HUES6 (cell line): ENCODE data around the gene NOTCH1.

Experiments
- H3K27ac ChIP-seq: 2 replicates; pipeline ENCODE4 v1.7.0; 2013; ENCODE audit warnings: low read depth, mild to moderate bottlenecking, low read length, inconsistent platforms
- H3K27me3 ChIP-seq: 2 replicates; pipeline ENCODE4 v1.6.1; 2013; ENCODE audit warnings: low read length; ENCODE audit not compliant: control insufficient read depth, insufficient read depth
- H3K36me3 ChIP-seq: 2 replicates; pipeline ENCODE4 v1.6.1; 2013; ENCODE audit warnings: low read length; ENCODE audit not compliant: control insufficient read depth, insufficient read depth
- H3K4me1 ChIP-seq: 2 replicates; pipeline ENCODE4 v1.6.1; 2013; ENCODE audit warnings: low read length; ENCODE audit not compliant: control insufficient read depth, insufficient read depth
- H3K4me3 ChIP-seq: 2 replicates; pipeline ENCODE4 v1.5.1; 2013; ENCODE audit warnings: low read depth, low read length
- H3K9ac ChIP-seq: one replicate; pipeline ENCODE4 v1.6.1; 2013; ENCODE audit warnings: mild to moderate bottlenecking, low read length
- H3K9me3 ChIP-seq: 2 replicates; pipeline ENCODE4 v1.6.1; 2013; ENCODE audit warnings: low read depth, low read length; ENCODE audit not compliant: control insufficient read depth, insufficient read depth

The NOTCH1 gene

DNA sequence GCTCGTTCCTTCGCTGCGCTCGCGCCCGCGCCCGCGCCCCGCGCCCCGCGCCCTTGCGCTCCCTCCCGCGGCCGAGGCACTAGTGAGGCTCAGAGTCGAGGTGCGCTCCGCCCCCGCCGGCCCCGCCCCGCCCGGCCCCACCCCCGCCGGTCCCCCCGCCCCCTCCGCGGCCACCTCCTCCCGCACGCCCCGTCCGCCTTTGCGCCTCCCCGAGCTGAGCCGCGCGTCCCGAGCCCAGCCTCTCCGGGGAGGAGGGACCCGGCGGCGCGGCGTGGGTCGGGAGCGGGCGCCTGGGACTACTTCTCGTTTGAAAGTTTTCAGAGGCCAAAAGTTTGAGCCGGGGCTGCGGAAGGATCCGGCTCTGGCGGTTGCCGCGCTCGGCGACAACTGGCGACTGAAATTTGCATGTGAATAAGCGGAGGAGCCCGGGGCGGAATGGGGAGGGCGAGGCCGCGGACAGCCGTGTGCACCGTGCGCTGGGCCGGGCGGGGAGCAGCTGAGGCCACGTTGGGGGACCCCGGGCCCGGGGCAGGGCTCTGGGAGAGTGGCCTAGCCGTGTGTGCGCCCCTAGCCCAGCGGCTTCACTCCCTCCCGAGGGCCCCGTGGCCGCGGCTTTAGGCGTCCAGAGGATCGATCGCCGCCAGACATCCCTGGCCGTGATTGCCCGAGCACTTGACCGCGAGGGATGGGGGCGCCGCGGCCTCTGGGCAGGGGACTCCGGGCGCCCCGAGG is at the start of gene NOTCH1:
Gene NOTCH1 (minus strand): TSS at position 84 of the 732 bp plus-strand sequence. CDS start 262 bp downstream, outside the sequence.
- Histone ChIP-seq H3K27ac (peak within 1 kb of the TSS; percentile 91), H3K4me1 (peaks cover 48% of the 10 kb centered on the region), H3K4me3 (peak within 1 kb of the TSS; percentile 82), H3K36me3 (peaks cover 22% of the 10 kb centered on the region), H3K9ac (peak within 1 kb of the TSS; percentile 83), H3K9me3 (no peaks in the 10 kb centered on the region), H3K27me3 (no peaks in the 10 kb centered on the region)

DNA sequence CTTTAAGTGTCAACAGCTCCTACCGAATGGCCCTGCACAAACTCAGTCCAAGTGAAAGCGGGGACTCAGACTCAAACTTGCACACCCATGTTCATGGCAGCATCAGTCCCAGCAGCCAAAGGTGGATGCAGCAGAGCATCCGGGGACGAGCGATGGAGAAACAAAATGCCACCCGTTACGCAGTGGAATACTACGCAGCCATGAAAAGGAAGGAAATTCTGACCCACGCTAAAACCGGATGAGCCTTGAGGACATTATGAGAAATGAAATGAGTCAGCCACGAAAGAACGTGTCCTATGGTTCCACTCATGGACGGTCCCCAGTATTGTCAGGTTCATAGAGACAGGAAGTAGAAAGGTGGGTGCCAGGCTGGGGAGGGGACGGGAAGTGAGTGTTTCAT is 48.6 kb upstream of the NOTCH1 start:
- H3K36me3 ChIP-seq = no peaks in the 10 kb centered on the region
- no peaks in the 10 kb centered on the region for H3K27me3 ChIP-seq

DNA sequence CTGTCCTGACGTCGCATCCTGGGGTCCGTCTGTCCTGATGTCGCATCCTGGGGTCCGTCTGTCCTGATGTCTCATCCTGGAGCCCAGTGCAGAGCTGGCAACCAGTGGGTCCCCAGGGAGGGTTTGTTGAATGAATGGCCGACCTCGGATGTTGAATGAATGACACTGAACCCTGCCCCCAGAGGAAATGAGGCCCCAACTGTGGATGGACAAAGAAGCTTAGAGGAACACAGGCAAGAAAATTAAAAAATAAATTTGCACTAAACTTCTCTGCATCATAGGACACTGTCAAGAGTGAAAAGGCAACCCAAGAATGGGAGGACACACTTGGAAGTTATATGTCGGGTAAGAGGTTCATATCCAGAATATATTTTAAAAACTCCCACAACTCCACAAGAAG is 47.7 kb upstream of the NOTCH1 start:
- Histone ChIP-seq H3K27ac (no peak overlapping the region), H3K4me1 (peaks cover 12% of the 10 kb centered on the region), H3K27me3 (no peaks in the 10 kb centered on the region)

More for the DNA sequence above, 48.6 kb upstream of the NOTCH1 start:
- Histone ChIP-seq H3K9me3 (peaks cover 3% of the 10 kb centered on the region; the same call in 1 of the 2 replicates), H3K4me3 (no peak overlapping the region), H3K9ac (no peak overlapping the region), H3K4me1 (peaks cover 8% of the 10 kb centered on the region; the same call in 1 of the 2 replicates), H3K27ac (no peak overlapping the region)

DNA sequence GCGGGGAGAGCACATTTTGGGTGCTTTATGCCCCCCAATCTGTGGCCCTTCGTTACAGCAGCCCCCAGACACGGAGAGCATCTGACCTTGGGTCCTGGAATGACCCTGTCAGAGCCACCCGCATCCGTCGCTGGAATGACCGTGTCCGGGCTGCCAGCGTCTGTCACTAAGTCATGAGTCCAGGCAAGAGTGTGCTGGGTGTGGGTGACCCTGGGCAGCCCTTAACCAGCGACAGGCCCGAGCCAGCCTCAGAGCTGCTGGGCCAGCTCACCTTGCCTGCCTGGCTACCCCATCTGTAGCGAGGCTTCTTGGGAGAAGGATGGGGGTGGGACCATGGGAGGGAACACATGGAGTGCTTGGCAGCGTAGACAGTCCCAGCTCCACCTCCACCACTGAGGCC is 46.8 kb upstream of the NOTCH1 start:
- no peaks in the 10 kb centered on the region for H3K27me3 ChIP-seq
- H3K36me3 ChIP-seq = no peaks in the 10 kb centered on the region
- no peak overlapping the region for H3K4me3 ChIP-seq
- peaks cover 3% of the 10 kb centered on the region; the same call in 1 of the 2 replicates for H3K9me3 ChIP-seq
- no peak overlapping the region for H3K9ac ChIP-seq
- no peak overlapping the region for H3K27ac ChIP-seq
- peaks cover 15% of the 10 kb centered on the region for H3K4me1 ChIP-seq

More for the DNA sequence above, 47.7 kb upstream of the NOTCH1 start:
- Histone ChIP-seq H3K9ac (no peak overlapping the region), H3K36me3 (no peaks in the 10 kb centered on the region), H3K9me3 (peaks cover 3% of the 10 kb centered on the region; the same call in 1 of the 2 replicates), H3K4me3 (no peak overlapping the region)

DNA sequence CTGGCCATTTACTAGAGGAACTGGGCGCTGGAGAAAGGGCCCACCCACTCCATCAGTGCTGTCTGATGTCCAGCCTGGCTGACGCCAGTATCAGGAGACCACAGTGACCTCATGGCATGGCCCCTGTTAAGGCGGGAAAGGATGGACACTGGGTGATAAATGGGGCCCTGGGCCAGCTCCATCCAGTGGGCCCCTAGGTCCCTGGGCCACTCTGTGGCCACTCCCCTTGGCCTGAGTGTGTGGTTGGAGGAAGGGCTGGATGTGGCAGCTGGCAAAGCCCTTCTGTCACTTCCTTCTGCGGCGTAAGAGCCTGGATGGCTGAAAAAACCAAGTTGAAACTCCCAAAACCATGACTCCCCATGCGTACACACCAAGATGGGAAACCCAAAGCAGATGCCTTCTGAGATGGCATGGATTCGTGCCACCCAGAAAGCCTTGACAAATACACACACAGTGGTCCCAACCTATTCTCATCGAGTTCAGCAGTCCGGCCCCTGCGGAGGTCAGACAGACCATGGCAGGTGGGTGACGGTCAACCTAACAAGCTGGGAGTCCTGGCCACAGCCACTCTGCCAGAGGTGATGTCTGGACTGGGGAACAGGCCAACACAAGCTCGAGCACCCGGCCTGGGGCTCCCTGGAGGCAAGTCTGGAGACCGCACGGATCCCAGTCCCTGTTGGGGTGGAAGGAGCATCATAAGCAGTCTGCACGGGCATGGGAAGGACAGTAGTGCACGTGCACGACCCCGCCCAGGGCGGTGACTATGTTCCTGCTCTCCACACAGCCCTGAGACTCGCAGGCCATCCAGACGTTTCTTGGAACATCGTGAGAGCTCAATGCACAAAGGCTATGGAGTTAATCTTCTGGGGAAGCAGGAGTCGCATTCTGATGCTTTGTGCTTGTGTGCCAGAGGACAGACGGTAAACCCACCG is 45.2 kb upstream of the NOTCH1 start:
- H3K4me1 ChIP-seq = peaks cover 27% of the 10 kb centered on the region
- no peak overlapping the region for H3K9ac ChIP-seq
- no peaks in the 10 kb centered on the region for H3K36me3 ChIP-seq
- no peaks in the 10 kb centered on the region for H3K27me3 ChIP-seq
- no peak overlapping the region for H3K27ac ChIP-seq
- peaks cover 3% of the 10 kb centered on the region; the same call in 1 of the 2 replicates for H3K9me3 ChIP-seq
- no peak overlapping the region for H3K4me3 ChIP-seq

DNA sequence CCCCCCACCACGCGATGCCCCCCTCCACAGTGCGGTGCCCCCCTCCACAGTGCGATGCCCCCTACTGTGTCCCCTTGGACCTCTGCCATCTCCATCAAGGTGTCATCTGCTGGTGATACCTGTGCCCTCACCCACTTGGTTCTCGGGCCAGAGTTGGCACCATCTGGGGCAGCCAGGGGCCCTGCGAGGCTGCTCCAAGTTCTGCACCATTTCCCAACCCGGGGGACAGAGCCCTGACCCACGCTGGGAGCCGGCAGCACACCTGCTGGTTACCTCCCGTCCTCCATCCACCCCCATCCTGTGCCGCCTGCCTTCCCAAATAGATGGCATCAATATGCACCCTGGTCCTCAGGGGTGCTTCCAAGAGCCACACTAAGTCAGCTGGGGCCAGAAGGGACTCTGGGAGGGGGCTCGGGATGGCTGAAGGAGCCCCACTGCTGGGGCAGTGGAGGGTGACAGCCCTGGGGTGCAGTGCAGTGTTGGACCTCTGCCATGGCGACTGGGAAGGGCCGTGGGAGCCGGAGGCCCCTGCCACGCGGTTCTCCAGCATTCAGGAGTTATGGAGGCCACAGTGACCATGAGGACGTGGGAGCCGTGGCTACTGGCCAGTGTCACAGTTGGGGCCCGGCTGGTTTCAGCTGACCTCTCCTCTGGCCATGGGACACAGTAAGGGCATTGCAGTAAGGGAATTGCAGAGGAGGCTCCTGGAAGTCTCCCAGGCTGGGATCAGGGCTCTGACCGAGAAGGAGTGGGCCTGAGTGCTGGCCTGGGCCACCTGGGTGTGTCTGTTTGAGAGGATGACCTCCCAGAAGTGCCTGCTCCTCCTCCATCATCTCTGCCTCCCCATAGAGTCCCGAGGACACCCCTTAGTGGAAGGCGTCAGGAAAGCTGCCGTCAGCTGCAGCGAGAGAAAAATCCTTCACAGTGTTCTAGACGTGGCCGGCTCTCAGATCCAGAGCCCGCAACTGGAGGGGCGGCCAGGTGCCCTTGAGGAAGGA is 44.2 kb upstream of the NOTCH1 start:
- Histone ChIP-seq H3K27ac (no peak overlapping the region), H3K9ac (no peak overlapping the region), H3K9me3 (peaks cover 3% of the 10 kb centered on the region; the same call in 1 of the 2 replicates), H3K36me3 (no peaks in the 10 kb centered on the region), H3K4me1 (peaks cover 35% of the 10 kb centered on the region), H3K27me3 (no peaks in the 10 kb centered on the region), H3K4me3 (no peak overlapping the region)

DNA sequence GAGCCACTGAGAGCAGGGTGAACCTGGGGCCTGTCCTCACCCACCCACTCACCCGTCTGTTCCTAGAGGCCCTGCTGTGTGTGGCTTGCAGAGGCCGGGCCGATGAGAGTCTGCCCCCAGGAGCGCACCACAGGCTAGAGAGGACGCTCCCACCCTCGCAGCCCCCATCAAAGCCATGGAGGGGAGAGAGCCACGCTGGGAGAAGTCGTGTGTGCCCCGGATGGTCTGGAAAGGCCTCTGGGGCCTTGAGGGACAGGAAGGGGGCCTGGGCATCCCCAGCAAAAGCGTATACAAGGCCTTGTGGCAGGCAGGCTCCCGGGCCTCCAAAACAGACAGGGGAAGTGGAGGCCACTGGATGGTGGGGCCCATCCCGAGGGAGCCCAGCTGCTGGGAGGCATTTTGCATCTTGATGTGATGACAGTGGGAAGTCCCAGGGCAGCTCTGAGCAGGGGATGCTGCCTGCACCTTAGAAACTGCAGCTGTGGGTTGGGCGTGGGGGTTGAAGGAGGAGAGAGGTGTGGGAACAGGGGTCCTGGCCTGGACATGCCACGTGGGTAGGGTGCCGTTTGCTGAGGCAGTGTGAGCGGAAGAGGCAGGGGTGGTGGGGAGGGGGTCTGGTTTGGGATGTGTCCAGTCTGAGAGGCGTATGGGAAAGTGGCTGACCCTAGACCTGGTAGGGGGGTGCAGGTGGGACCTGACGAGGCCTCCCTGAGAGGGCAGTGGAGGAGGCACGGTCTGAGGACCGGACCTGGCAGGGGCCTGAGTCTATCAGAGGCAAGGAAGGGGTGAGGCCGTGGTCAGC is 43.0 kb upstream of the NOTCH1 start:
- H3K36me3 ChIP-seq = no peaks in the 10 kb centered on the region
- peak overlapping the region; percentile 31 for H3K9ac ChIP-seq
- peaks cover 44% of the 10 kb centered on the region for H3K4me1 ChIP-seq
- H3K4me3 ChIP-seq = peak overlapping the region; percentile 36
- no peaks in the 10 kb centered on the region for H3K9me3 ChIP-seq
- no peaks in the 10 kb centered on the region for H3K27me3 ChIP-seq
- peak overlapping the region; percentile 80 for H3K27ac ChIP-seq

DNA sequence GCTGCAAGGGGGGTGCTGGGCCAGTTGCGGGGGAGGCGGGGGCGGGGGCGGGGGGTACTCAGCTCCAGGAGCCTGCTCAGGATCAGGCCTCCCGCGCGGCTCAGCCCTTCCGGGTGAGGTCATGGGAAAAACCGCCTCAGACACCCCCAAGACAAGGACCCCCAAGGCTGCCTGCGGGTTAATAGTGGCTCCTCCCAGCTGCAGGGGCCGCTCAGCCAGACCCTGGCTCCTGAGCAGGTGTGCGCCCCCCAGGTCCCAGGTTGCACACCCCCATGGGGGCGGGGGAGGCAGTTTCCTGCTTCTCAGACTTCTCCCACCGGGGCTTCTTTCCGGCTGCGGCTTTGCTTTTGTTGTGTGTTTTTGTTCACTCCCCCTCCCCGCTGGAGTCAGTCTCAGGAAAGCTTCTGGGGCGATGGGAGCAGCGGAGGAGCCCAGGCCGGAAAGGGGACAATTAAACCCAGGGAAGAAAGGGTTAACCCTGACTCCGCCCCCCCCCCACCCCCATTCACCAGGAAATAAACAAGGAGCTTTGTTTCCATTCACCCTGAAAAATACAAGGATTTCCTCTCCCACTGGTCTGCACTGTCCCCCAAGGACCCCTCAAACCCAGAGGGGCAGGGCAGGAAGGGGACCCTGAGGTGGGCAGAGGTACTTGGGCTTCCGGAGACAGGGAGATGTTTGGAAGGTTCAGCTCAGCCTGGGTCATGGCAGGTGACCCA is 42.3 kb upstream of the NOTCH1 start:
- H3K9ac ChIP-seq = peak overlapping the region; percentile 31
- no peaks in the 10 kb centered on the region for H3K9me3 ChIP-seq
- H3K27me3 ChIP-seq = no peaks in the 10 kb centered on the region
- H3K4me3 ChIP-seq = peak overlapping the region; percentile 42
- H3K36me3 ChIP-seq = no peaks in the 10 kb centered on the region
- peaks cover 44% of the 10 kb centered on the region for H3K4me1 ChIP-seq
- peak overlapping the region; percentile 80 for H3K27ac ChIP-seq

DNA sequence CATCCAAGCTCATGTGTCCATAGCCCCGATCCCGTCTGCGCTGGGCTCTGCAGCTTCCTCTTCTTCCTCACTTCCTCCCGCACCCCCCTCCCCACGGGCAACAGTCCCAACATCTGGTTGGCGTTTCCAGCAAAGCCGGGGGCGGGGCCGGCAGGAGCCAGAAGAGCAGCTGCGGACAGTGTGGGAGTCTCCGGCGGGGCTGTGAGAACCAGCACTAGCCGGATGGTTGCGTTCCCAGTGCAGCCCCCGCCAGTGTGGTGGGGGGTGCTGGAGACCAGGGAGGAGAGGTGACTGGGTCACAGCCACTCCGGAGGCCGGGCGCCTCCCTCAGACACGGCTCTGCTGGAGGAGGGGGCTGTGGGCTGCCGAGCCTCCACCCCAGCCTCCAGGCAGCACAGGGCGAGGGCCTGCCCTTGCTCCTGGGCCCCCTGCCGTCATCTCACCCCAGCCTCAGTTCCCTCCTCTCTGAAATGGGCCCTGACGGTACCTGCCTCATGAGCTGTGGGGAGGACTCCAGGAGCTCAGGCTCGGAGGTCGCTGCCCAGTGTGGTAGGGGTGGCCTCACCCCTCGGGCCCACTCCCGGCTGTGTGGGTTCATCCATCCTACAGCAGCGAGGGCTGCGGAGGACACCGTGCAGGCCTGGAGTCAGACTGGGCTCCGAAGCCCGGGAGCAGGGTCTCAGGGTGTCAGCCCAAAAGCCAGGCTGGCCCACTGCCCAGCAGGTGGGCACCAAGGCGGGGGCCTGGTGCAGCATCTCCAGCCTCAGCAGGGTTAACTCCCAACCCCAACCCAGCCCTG is 41.5 kb upstream of the NOTCH1 start:
- Histone ChIP-seq H3K4me3 (peak overlapping the region; percentile 47), H3K9ac (peak overlapping the region; percentile 44), H3K36me3 (no peaks in the 10 kb centered on the region), H3K27ac (peak overlapping the region; percentile 58; the same call in 1 of the 2 replicates), H3K27me3 (no peaks in the 10 kb centered on the region), H3K4me1 (peaks cover 44% of the 10 kb centered on the region), H3K9me3 (no peaks in the 10 kb centered on the region)
